Ishikawa (cell line): ENCODE data around the gene RNF217.

Source experiments
- CEBPB ChIP-seq: IDR thresholded peaks from 2 replicates; pipeline ENCODE4 v1.6.1; 2012
- EGR1 ChIP-seq: IDR thresholded peaks from 2 replicates; pipeline ENCODE4 v1.6.1; 2012
- EP300 ChIP-seq: IDR thresholded peaks from 2 replicates; pipeline ENCODE4 v1.6.1; 2012; ENCODE audit warnings: borderline replicate concordance
- FOXM1 ChIP-seq: IDR thresholded peaks from 2 replicates; pipeline ENCODE4 v1.6.1; 2012; ENCODE audit warnings: low read depth, borderline replicate concordance
- MAX ChIP-seq: IDR thresholded peaks from 2 replicates; pipeline ENCODE4 v1.6.1; 2012
- RAD21 ChIP-seq: IDR thresholded peaks from 2 replicates; pipeline ENCODE4 v1.6.1; 2012; ENCODE audit warnings: low read depth
- REST ChIP-seq: IDR thresholded peaks from 2 replicates; pipeline ENCODE4 v1.6.1; 2012; ENCODE audit warnings: low read depth, mild to moderate bottlenecking
- TEAD4 ChIP-seq: IDR thresholded peaks from 2 replicates; pipeline ENCODE4 v1.6.1; 2012

GRCh38 chr6:125129354-125129753 lies 167.1 kb downstream of the RNF217 start:
- TF ChIP-seq MAX (no peak), TEAD4 (no peak), EP300 (no peak), EGR1 (no peak), CEBPB (no peak), FOXM1 (no peak), RAD21 (no peak), REST (no peak)
